Activated CD4-positive, alpha-beta T cell treated with anti-CD3 and anti-CD28 coated beads for 36 hours (primary cell): Measurements from ENCODE around the gene PPP1R12B. TPM values are rescaled to one million over a fixed set of nuclear protein-coding genes. Genes with fewer than 3 reads are reported as not detected.

ENCODE experiments used
- ATAC-seq: fragments of 200-7000 bp; cut with Tn5 transposase; one replicate; pipeline ENCODE4 v1.10.0; 2021; ENCODE audit warnings: mild to moderate bottlenecking, moderate library complexity
- CTCF ChIA-PET: fragments of 350-600 bp; sonication (Branson Sonifier 250); formaldehyde crosslinking; loops from one replicate; lab custom pipeline; 2021; ENCODE audit warnings: antibody characterized with exemption; lab: Charles Lee
- POLR2A ChIA-PET: fragments of 350-600 bp; sonication (Branson Sonifier 250); formaldehyde crosslinking; loops from one replicate; lab custom pipeline; 2021; ENCODE audit warnings: antibody characterized with exemption, inconsistent platforms; lab: Charles Lee
- DNase-seq: peaks from one replicate; pipeline ENCODE4 v3.0.0-alpha.2; 2020
- H3K27ac Mint-ChIP-seq: one replicate; pipeline ENCODE4 v1.8.0; 2021; ENCODE audit warnings: mixed read lengths
- H3K27me3 Mint-ChIP-seq: one replicate; pipeline ENCODE4 v1.8.0; 2021; ENCODE audit warnings: mixed read lengths
- H3K36me3 Mint-ChIP-seq: one replicate; pipeline ENCODE4 v1.8.0; 2021; ENCODE audit warnings: low read depth, mixed read lengths
- H3K4me1 Mint-ChIP-seq: one replicate; pipeline ENCODE4 v1.8.0; 2021; ENCODE audit warnings: mixed read lengths
- H3K4me3 Mint-ChIP-seq: one replicate; pipeline ENCODE4 v1.8.0; 2021; ENCODE audit warnings: mild to moderate bottlenecking, moderate library complexity, mixed read lengths
- H3K9me3 Mint-ChIP-seq: one replicate; pipeline ENCODE4 v1.8.0; 2021; ENCODE audit warnings: low read depth, mixed read lengths
- intact Hi-C, 2 experiments: fragments of 100-400 bp; cut with DNase I in 1 of 2; cut with micrococcal nuclease in 1 of 2; formaldehyde crosslinking; loops; one replicate each; pipeline versions ENCODE4 v1.14.2 to v1.15.1; 2022 to 2024; cut with DNase I, micrococcal nuclease
- total RNA-seq, 2 experiments: library from RNA; stranded (reverse); gene quantifications; one replicate each; pipeline ENCODE4 v1.2.3, GENCODE V29; 2021

PPP1R12B gene
- total RNA-seq, 2 experiments from 2014 or later, result 10.3 to 13.2 TPM

GRCh38 chr1:202316186-202316585 lies 32.3 kb upstream of the PPP1R12B start:
- ATAC-seq (no peak), DNase-seq (no peak)
- H3K4me1 Mint-ChIP-seq, result peaks cover 5% of the 10 kb centered on the region
- intact Hi-C loops, result no loop called here
- POLR2A ChIA-PET, result interaction anchor here (0.5 kb wide), 1 partner anchor 19 kb away, joined by 4 read pairs; no protein-coding TSS in a partner anchor
- CTCF ChIA-PET, result interaction anchor here (0.7 to 4.5 kb wide), 32 partner anchors 8 to 403 kb away, joined by 3 to 45 read pairs (median 3); partner anchors contain the start of genes LGR6, PTPN7 and UBE2T
- no peaks in the 10 kb centered on the region for H3K36me3 Mint-ChIP-seq
- H3K27me3 Mint-ChIP-seq, result peaks cover 3% of the 10 kb centered on the region
- no peak overlapping the region for H3K27ac Mint-ChIP-seq
- no peaks in the 10 kb centered on the region for H3K9me3 Mint-ChIP-seq
- no peak overlapping the region for H3K4me3 Mint-ChIP-seq

GRCh38 chr1:202317941-202318925 lies 30.3 kb upstream of the PPP1R12B start:
- Mint-ChIP-seq H3K27me3 (peaks cover 3% of the 10 kb centered on the region), H3K27ac (no peak overlapping the region), H3K9me3 (no peaks in the 10 kb centered on the region), H3K36me3 (no peaks in the 10 kb centered on the region), H3K4me1 (peaks cover 3% of the 10 kb centered on the region), H3K4me3 (no peak overlapping the region)
- ChIA-PET CTCF (interaction anchor here (1.7 kb wide), 1 partner anchor 133 kb away, joined by 3 read pairs; no protein-coding TSS in a partner anchor), POLR2A (no interaction called here)
- ATAC-seq (no peak), DNase-seq (no peak)
- intact Hi-C loops, result no loop called here

- peaks cover 3% of the 10 kb centered on the region for H3K4me1 Mint-ChIP-seq
- H3K27me3 Mint-ChIP-seq, result no peaks in the 10 kb centered on the region
- intact Hi-C loops, result no loop called here
- H3K9me3 Mint-ChIP-seq, result no peaks in the 10 kb centered on the region
- DNase-seq, result no peak
- no peak overlapping the region for H3K4me3 Mint-ChIP-seq
- H3K36me3 Mint-ChIP-seq, result no peaks in the 10 kb centered on the region
- ChIA-PET POLR2A (no interaction called here), CTCF (interaction anchor here (0.8 to 0.9 kb wide), 2 partner anchors 126 to 165 kb away, joined by 4 to 6 read pairs; partner anchors contain the start of gene LGR6)
- peak; percentile 39 for ATAC-seq
- H3K27ac Mint-ChIP-seq, result no peak overlapping the region
Observed at GRCh38 chr1:202319381-202320080, 29.0 kb upstream of the PPP1R12B start.

GRCh38 chr1:202320081-202320405 lies 28.5 kb upstream of the PPP1R12B start:
- ATAC-seq (no peak), DNase-seq (no peak)
- H3K36me3 Mint-ChIP-seq, result no peaks in the 10 kb centered on the region
- H3K4me1 Mint-ChIP-seq, result peaks cover 3% of the 10 kb centered on the region
- intact Hi-C loops, result no loop called here
- ChIA-PET POLR2A (no interaction called here), CTCF (interaction anchor here (0.8 to 0.9 kb wide), 2 partner anchors 127 to 165 kb away, joined by 4 to 6 read pairs; partner anchors contain the start of gene LGR6)
- no peaks in the 10 kb centered on the region for H3K27me3 Mint-ChIP-seq
- no peak overlapping the region for H3K4me3 Mint-ChIP-seq
- no peak overlapping the region for H3K27ac Mint-ChIP-seq
- H3K9me3 Mint-ChIP-seq, result no peaks in the 10 kb centered on the region

- H3K9me3 Mint-ChIP-seq, result no peaks in the 10 kb centered on the region
- CTCF ChIA-PET, result interaction anchor here (1.0 to 1.7 kb wide), 2 partner anchors 8 to 134 kb away, joined by 3 to 4 read pairs; no protein-coding TSS in a partner anchor
Observed at GRCh38 chr1:202323731-202324130, 24.8 kb upstream of the PPP1R12B start.

GRCh38 chr1:202324646-202325045 lies 23.9 kb upstream of the PPP1R12B start:
- CTCF ChIA-PET, result interaction anchor here (0.7 to 1.7 kb wide), 3 partner anchors 9 to 655 kb away, joined by 3 to 6 read pairs (median 4); no protein-coding TSS in a partner anchor

More at GRCh38 chr1:202323731-202324130, 24.8 kb upstream of the PPP1R12B start:
- Mint-ChIP-seq H3K27ac (no peak overlapping the region), H3K4me1 (peaks cover 3% of the 10 kb centered on the region), H3K4me3 (no peak overlapping the region), H3K27me3 (no peaks in the 10 kb centered on the region), H3K36me3 (no peaks in the 10 kb centered on the region)
- no peak for ATAC-seq
- intact Hi-C loops, result no loop called here
- POLR2A ChIA-PET, result no interaction called here
- DNase-seq, result no peak

GRCh38 chr1:202329891-202330290 lies 18.6 kb upstream of the PPP1R12B start:
- Mint-ChIP-seq H3K4me1 (no peaks in the 10 kb centered on the region), H3K27ac (no peak overlapping the region), H3K27me3 (no peaks in the 10 kb centered on the region), H3K4me3 (no peak overlapping the region), H3K36me3 (peaks cover 40% of the 10 kb centered on the region), H3K9me3 (no peaks in the 10 kb centered on the region)
- CTCF ChIA-PET, result interaction anchor here (0.8 to 1.4 kb wide), 3 partner anchors 14 to 768 kb away, joined by 3 to 5 read pairs (median 3); no protein-coding TSS in a partner anchor
- intact Hi-C loops, result no loop called here
- ATAC-seq (no peak), DNase-seq (no peak)
- POLR2A ChIA-PET, result no interaction called here

More at GRCh38 chr1:202324646-202325045, 23.9 kb upstream of the PPP1R12B start:
- H3K27me3 Mint-ChIP-seq, result no peaks in the 10 kb centered on the region
- ATAC-seq, result no peak
- POLR2A ChIA-PET, result no interaction called here
- peaks cover 3% of the 10 kb centered on the region for H3K4me1 Mint-ChIP-seq
- DNase-seq, result no peak
- intact Hi-C loops, result no loop called here
- peaks cover 2% of the 10 kb centered on the region for H3K36me3 Mint-ChIP-seq
- H3K4me3 Mint-ChIP-seq, result no peak overlapping the region
- no peaks in the 10 kb centered on the region for H3K9me3 Mint-ChIP-seq
- no peak overlapping the region for H3K27ac Mint-ChIP-seq

- Mint-ChIP-seq H3K27me3 (no peaks in the 10 kb centered on the region), H3K27ac (no peak overlapping the region), H3K4me3 (no peak overlapping the region), H3K4me1 (peaks cover 2% of the 10 kb centered on the region), H3K9me3 (no peaks in the 10 kb centered on the region), H3K36me3 (peaks cover 50% of the 10 kb centered on the region)
- CTCF ChIA-PET, result interaction anchor here (1.4 kb wide), 1 partner anchor 10 kb away, joined by 3 read pairs; no protein-coding TSS in a partner anchor
- DNase-seq (no peak), ATAC-seq (no peak)
- POLR2A ChIA-PET, result interaction anchor here (0.6 kb wide), 1 partner anchor 41 kb away, joined by 3 read pairs; no protein-coding TSS in a partner anchor
- intact Hi-C loops, result no loop called here
Observed at GRCh38 chr1:202333861-202334260, 14.6 kb upstream of the PPP1R12B start.

GRCh38 chr1:202343652-202344349 lies 4.7 kb upstream of the PPP1R12B start:
- Mint-ChIP-seq H3K9me3 (no peaks in the 10 kb centered on the region), H3K27me3 (no peaks in the 10 kb centered on the region), H3K27ac (peak overlapping the region; percentile 83), H3K36me3 (peaks cover 11% of the 10 kb centered on the region), H3K4me3 (peak overlapping the region; percentile 43), H3K4me1 (peaks cover 25% of the 10 kb centered on the region)
- intact Hi-C loops, result loop anchor here (1.0 to 10.0 kb wide), 10 partner anchors 121 to 509 kb away; partner anchors contain the start of genes PCAT6 (in 1 of the 2) and TIMM17A (in 1 of the 2)
- DNase-seq (no peak), ATAC-seq (no peak)
- CTCF ChIA-PET, result interaction anchor here (0.7 to 1.4 kb wide), 10 partner anchors 9 to 546 kb away, joined by 3 to 12 read pairs (median 3); no protein-coding TSS in a partner anchor
- POLR2A ChIA-PET, result no interaction called here

- peak overlapping the region; percentile 76 for H3K4me3 Mint-ChIP-seq
- H3K36me3 Mint-ChIP-seq, result no peaks in the 10 kb centered on the region
- H3K27ac Mint-ChIP-seq, result peak overlapping the region; percentile 82
- peaks cover 22% of the 10 kb centered on the region for H3K4me1 Mint-ChIP-seq
- ChIA-PET CTCF (interaction anchor here (0.7 to 1.1 kb wide), 3 partner anchors 12 to 1177 kb away, joined by 4 read pairs; no protein-coding TSS in a partner anchor), POLR2A (interaction anchor here (0.7 kb wide), 1 partner anchor 202 kb away, joined by 4 read pairs; no protein-coding TSS in a partner anchor)
- no peaks in the 10 kb centered on the region for H3K27me3 Mint-ChIP-seq
- DNase-seq (no peak), ATAC-seq (no peak)
- intact Hi-C loops, result loop anchor here (1.0 to 10.0 kb wide), 11 partner anchors 117 to 659 kb away; partner anchors contain the start of genes TIMM17A (in 2 of the 2), ADIPOR1 (in 1 of the 2), KDM5B (in 1 of the 2) and KLHL12 (in 1 of the 2)
- H3K9me3 Mint-ChIP-seq, result no peaks in the 10 kb centered on the region
Observed at GRCh38 chr1:202348005-202348508, 442 bp upstream of the PPP1R12B start.
